RWPE2 (cell line): ENCODE results near the gene UBIAD1.

ENCODE experiments used
- ATAC-seq: fragments of 200-7000 bp; cut with Tn5 transposase; 3 replicates; pipeline ENCODE4 v1.9.1; 2021; ENCODE audit warnings: low read depth
- DNase-seq: peaks from one replicate; pipeline ENCODE4 v3.0.0-alpha.2; 2020; ENCODE audit warnings: low spot score
- H3K27ac ChIP-seq: fragments of 450-650 bp; 2 replicates; pipeline ENCODE4 v1.5.1; 2017; ENCODE audit warnings: mild to moderate bottlenecking; ENCODE audit not compliant: poor library complexity, severe bottlenecking
- H3K27me3 ChIP-seq: fragments of 250-450 bp; sonication (Bioruptor Pico); 2 replicates; pipeline ENCODE4 v1.5.1; 2021; ENCODE audit warnings: mild to moderate bottlenecking, moderate library complexity; ENCODE audit not compliant: insufficient read depth, poor library complexity, severe bottlenecking
- H3K36me3 ChIP-seq: fragments of 250-450 bp; sonication (Bioruptor Pico); 2 replicates; pipeline ENCODE4 v1.5.1; 2020; ENCODE audit warnings: low read depth, mild to moderate bottlenecking, moderate library complexity
- H3K4me1 ChIP-seq: fragments of 250-450 bp; sonication (Bioruptor Pico); 2 replicates; pipeline ENCODE4 v1.5.1; 2021; ENCODE audit warnings: mild to moderate bottlenecking, moderate library complexity; ENCODE audit not compliant: insufficient read depth, poor library complexity, severe bottlenecking
- H3K4me3 ChIP-seq: fragments of 250-450 bp; sonication (Bioruptor Pico); 2 replicates; pipeline ENCODE4 v1.5.1; 2021; ENCODE audit warnings: mild to moderate bottlenecking, moderate library complexity; ENCODE audit not compliant: severe bottlenecking
- H3K9me3 ChIP-seq: fragments of 250-450 bp; sonication (Bioruptor Pico); 2 replicates; pipeline ENCODE4 v1.5.1; 2021; ENCODE audit warnings: mild to moderate bottlenecking, moderate library complexity; ENCODE audit not compliant: severe bottlenecking
- CTCF ChIP-seq: fragments of 450-650 bp; IDR thresholded peaks from one replicate; pipeline ENCODE4 v1.5.1; 2017; ENCODE audit warnings: mild to moderate bottlenecking, moderate library complexity; ENCODE audit not compliant: poor library complexity, severe bottlenecking

The UBIAD1 gene

DNA sequence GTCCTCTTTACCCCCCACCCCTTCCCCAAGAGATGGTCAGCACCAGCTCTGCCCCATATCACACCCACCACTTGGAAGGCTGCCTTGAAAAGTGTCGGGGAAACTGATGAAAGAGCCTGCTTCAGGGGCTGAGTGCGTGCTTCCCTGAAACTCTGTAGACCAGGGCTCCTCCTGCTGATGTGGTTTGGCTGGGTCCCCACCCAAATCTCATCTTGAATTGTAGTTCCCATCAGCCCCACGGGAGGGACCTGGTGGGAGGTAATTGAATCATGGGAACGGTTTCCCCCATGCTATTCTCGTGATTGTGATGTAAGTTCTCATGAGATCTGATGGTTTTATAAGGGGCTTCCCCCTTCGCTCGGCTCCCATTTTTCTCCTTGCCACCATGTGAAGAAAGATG is 36.4 kb downstream of the UBIAD1 start:
- Histone ChIP-seq H3K27ac (no peak overlapping the region), H3K9me3 (no peaks in the 10 kb centered on the region), H3K4me1 (no peaks in the 10 kb centered on the region), H3K4me3 (no peak overlapping the region), H3K36me3 (no peaks in the 10 kb centered on the region), H3K27me3 (no peaks in the 10 kb centered on the region)
- no peak for ATAC-seq
- DNase-seq, result no peak
- no peak for TF ChIP-seq CTCF

GRCh38 chr1:11311816-11312755 is 39.1 kb downstream of the UBIAD1 start:
- no peak for DNase-seq

DNA sequence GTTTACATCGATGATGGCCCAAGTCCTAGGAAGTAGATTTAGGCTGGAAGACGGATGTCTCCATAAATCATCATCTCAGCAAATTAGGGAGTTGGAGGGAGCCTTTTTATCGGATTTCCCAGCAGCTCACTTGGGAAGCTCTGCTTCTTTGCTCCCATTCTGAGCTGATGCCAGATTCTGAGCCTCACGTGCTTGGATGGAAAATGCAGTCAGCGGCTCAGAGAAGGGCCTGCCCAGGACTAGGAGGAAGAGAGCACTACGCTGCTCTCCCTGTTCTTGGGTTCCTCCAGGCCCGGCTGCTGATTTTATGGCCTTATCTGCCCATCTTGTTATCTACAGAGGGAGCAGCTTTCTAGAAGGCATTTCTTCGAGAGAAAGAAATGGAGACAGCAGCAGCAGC is 42.0 kb downstream of the UBIAD1 start:
- Histone ChIP-seq H3K27ac (no peak overlapping the region), H3K36me3 (no peaks in the 10 kb centered on the region), H3K27me3 (no peaks in the 10 kb centered on the region), H3K4me1 (no peaks in the 10 kb centered on the region), H3K9me3 (no peaks in the 10 kb centered on the region), H3K4me3 (no peak overlapping the region)
- ATAC-seq (no peak), DNase-seq (no peak)
- TF ChIP-seq CTCF, result no peak

More at GRCh38 chr1:11311816-11312755, 39.1 kb downstream of the UBIAD1 start:
- Histone ChIP-seq H3K4me3 (no peak overlapping the region), H3K9me3 (no peaks in the 10 kb centered on the region), H3K36me3 (no peaks in the 10 kb centered on the region), H3K27me3 (no peaks in the 10 kb centered on the region), H3K27ac (no peak overlapping the region), H3K4me1 (no peaks in the 10 kb centered on the region)
- no peak for ATAC-seq
- TF ChIP-seq CTCF, result no peak

DNA sequence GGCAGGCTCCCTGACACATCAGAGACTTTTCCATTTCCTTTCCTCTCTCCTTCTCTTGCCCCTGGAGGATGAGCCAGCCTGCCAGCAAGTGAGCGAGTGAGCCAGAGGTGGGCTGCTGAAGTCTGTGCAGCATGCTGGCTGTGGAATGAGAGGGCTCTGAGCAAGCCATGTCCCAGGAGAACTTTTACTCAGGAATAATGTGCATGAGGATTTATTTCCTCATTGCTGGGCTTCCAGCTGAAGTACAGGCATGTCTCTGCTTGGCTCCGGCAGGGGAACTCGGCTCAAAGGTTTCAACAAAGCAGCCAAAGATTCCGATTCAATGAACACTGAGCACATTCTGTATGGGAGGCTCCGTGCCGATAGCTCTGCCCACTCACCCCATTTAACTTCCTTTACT is 43.7 kb downstream of the UBIAD1 start:
- ATAC-seq (peak; percentile 77), DNase-seq (no peak)
- Histone ChIP-seq H3K27ac (peak overlapping the region; percentile 47), H3K4me3 (no peak overlapping the region), H3K27me3 (no peaks in the 10 kb centered on the region), H3K4me1 (no peaks in the 10 kb centered on the region), H3K9me3 (no peaks in the 10 kb centered on the region), H3K36me3 (no peaks in the 10 kb centered on the region)
- no peak for TF ChIP-seq CTCF

DNA sequence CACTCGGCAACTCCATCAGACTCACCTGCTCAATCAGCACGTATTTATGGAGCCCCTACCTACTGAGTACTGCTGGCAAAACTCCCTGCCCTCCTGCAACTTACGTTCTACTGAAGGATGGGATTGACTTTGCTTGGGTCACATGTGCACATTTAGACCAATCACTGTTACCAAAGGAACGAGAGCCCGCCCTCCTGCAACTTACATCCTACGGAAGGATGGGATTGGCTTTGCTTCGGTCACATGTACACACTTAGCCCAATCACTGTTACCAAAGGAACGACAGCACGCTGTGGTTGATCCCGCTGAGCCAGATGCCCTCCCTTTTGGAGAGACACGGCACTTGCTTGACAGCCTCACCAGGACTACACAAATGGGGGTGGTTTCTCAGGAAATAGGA is 46.0 kb downstream of the UBIAD1 start:
- Histone ChIP-seq H3K27ac (no peak overlapping the region), H3K36me3 (no peaks in the 10 kb centered on the region), H3K4me1 (no peaks in the 10 kb centered on the region), H3K27me3 (no peaks in the 10 kb centered on the region), H3K9me3 (no peaks in the 10 kb centered on the region), H3K4me3 (no peak overlapping the region)
- no peak for TF ChIP-seq CTCF
- DNase-seq (no peak), ATAC-seq (no peak)
